Esophagus squamous epithelium (tissue), 5 donors: ENCODE results near the gene ZNF683. TPM values are rescaled to one million over a fixed set of nuclear protein-coding genes. Genes with fewer than 3 reads are reported as not detected.
"Not testable (repeated sequence)": the region's sequence is repeated elsewhere in the genome, so short reads cannot be mapped to it uniquely, and the experiment has no call there.

Experiments
- DNase-seq: peaks from one replicate; lab custom pipeline; 2025; lab: John Stamatoyannopoulos, UW
- H3K27ac ChIP-seq, 4 donors: fragments of 200-600 bp; sonication (generic); one replicate each; pipeline ENCODE4 v1.5.1; 2016 to 2019; ENCODE audit warnings: mild to moderate bottlenecking in 1 of 4
- H3K27me3 ChIP-seq, 4 donors: fragments of 200-600 bp; sonication (generic); 1 replicate in 3 of 4; 2 replicates in 1 of 4; pipeline versions ENCODE4 v1.5.1 to v1.6.0; 2017 to 2021; ENCODE audit warnings: antibody characterized with exemption in 1 of 4
- H3K36me3 ChIP-seq, 3 donors: fragments of 200-600 bp; sonication (generic); one replicate each; pipeline ENCODE4 v1.5.1; 2016 to 2019
- H3K4me1 ChIP-seq, 3 donors: fragments of 200-600 bp; sonication (generic); one replicate each; pipeline ENCODE4 v1.5.1; 2017 to 2019
- H3K4me3 ChIP-seq, 4 donors: fragments of 200-600 bp; sonication (generic); 1 replicate in 3 of 4; 2 replicates in 1 of 4; pipeline ENCODE4 v1.5.1; 2016 to 2019; ENCODE audit warnings: mild to moderate bottlenecking in 2 of 4, moderate library complexity in 1 of 4
- H3K9me3 ChIP-seq, 3 donors: fragments of 200-600 bp; sonication (generic); one replicate each; pipeline ENCODE4 v1.5.1; 2016 to 2019
- CTCF ChIP-seq, 6 experiments: fragments of 450-650 bp in 4 of 6; fragments of 200-600 bp in 2 of 6; sonication (generic) in 2 of 6; IDR thresholded peaks; one replicate each; pipeline ENCODE4 v1.5.1; 2016 to 2019; ENCODE audit warnings: antibody characterized with exemption in 6 of 6, mild to moderate bottlenecking in 4 of 6, moderate library complexity in 4 of 6
- POLR2A ChIP-seq, 4 donors: fragments of 450-650 bp; IDR thresholded peaks; one replicate each; pipeline ENCODE4 v1.6.1; 2017; ENCODE audit warnings: antibody characterized with exemption in 4 of 4, mild to moderate bottlenecking in 4 of 4, moderate library complexity in 3 of 4
- WGBS, 2 donors: methylation state at CpG; one replicate each; pipeline ENCODE4 v1.1.5; 2018; 5-methylcytosine and 5-hydroxymethylcytosine counted together
- intact Hi-C: fragments of 100-400 bp; cut with DNase I; formaldehyde crosslinking; loops from one replicate; pipeline ENCODE4 v1.15.0; 2022
- total RNA-seq, 4 donors: library from RNA; depleted of rRNA; stranded (reverse); fragments of >200 nt; gene quantifications; one replicate each; pipeline ENCODE4 v1.1.0, GENCODE V29; 2016
- donor health status: DM: yes; HTN: yes; CAD: no.

The ZNF683 gene
- total RNA-seq, 4 donors from 2014 or later, result 0.26 to 0.95 TPM; not detected in 2

- H3K27ac ChIP-seq, result no peak overlapping the region
- no peaks in the 10 kb centered on the region for H3K9me3 ChIP-seq
These were observed 2.5 kb upstream of the ZNF683 start for GRCh38 chr1:26375081-26375480.

GRCh38 chr1:26374361-26374760, 1.8 kb upstream of the ZNF683 start:
- peaks cover 0 to 12% (median 0%) of the 10 kb centered on the region in 4 donors for H3K27me3 ChIP-seq
- H3K27ac ChIP-seq, intact Hi-C loops, DNase-seq, H3K36me3 ChIP-seq, H3K9me3 ChIP-seq, H3K4me3 ChIP-seq: not testable (repeated sequence)
- WGBS, 2 donors, result 41 to 90% methylated on average over 1 to 2 of the region's 2 CpGs
- H3K4me1 ChIP-seq, result peaks cover 10 to 27% (median 14%) of the 10 kb centered on the region in 3 donors

More at GRCh38 chr1:26375081-26375480, 2.5 kb upstream of the ZNF683 start:
- no peak overlapping the region for H3K4me3 ChIP-seq
- DNase-seq, result no peak
- no peak for TF ChIP-seq POLR2A (IDR thresholded peaks at IDR 0.05)
- TF ChIP-seq CTCF (IDR thresholded peaks at IDR 0.05), result no peak
- peaks cover 10 to 27% (median 14%) of the 10 kb centered on the region in 3 donors for H3K4me1 ChIP-seq
- H3K27me3 ChIP-seq, result peaks cover 0 to 5% (median 0%) of the 10 kb centered on the region in 4 donors
- WGBS, 2 donors, result 59 to 67% methylated on average over 6 of the region's 6 CpGs
- H3K36me3 ChIP-seq, result no peaks in the 10 kb centered on the region
- intact Hi-C loops, result no loop called here

DNA sequence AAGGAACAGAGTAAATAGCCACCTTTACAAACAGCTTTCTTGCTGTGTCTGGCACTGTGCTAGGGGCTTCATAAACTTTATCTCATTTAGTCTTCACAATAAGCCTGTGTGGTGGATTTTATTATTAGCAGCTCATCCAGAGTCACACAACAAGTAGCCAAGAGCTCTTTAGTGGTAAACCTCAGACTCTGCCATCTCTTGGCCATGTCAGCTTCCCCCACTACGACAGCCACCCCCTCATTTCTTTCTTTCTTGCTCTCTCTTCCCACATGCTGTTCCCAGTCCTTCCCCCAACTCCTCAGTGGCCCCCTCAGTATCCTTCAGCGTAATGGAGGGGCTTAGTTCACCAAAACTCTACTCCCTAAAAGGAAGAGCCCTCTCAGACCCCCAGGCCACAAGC, 1.2 kb upstream of the ZNF683 start:
- no peak for DNase-seq
- no peaks in the 10 kb centered on the region for H3K9me3 ChIP-seq
- H3K27ac ChIP-seq, result no peak overlapping the region
- no peak for TF ChIP-seq CTCF (IDR thresholded peaks at IDR 0.05)
- TF ChIP-seq POLR2A (IDR thresholded peaks at IDR 0.05), result no peak
- 55 to 60% methylated on average over 2 of the region's 2 CpGs for WGBS, 2 donors
- peaks cover 9 to 26% (median 14%) of the 10 kb centered on the region in 3 donors for H3K4me1 ChIP-seq
- no peak overlapping the region for H3K4me3 ChIP-seq
- H3K36me3 ChIP-seq, result no peaks in the 10 kb centered on the region
- H3K27me3 ChIP-seq, result peaks cover 0 to 18% (median 0%) of the 10 kb centered on the region in 4 donors
- intact Hi-C loops, result no loop called here

DNA sequence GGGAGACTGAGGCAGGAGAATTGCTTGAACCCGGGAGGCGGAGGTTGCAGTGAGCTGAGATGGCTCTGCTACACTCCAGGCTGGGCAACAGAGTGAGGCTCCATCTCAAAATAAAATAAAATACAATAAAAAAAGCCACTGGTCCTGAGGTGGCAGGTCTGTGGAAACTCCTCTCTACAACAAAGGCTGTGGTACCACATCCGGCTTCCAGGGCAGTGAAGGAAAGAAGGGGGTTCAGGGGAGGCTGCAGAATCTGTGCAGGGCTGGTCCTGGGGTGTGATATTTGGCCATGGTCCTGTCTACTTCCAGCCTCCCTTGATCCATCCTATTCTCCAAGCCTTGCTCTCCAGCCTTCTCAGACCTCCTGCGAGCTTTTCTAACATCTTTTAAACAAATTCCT, 731 bp upstream of the ZNF683 start:
- H3K27me3 ChIP-seq, result peaks cover 0 to 23% (median 0%) of the 10 kb centered on the region in 4 donors
- H3K4me1 ChIP-seq, result peaks cover 4 to 21% (median 9%) of the 10 kb centered on the region in 3 donors
- intact Hi-C loops, result no loop called here
- no peaks in the 10 kb centered on the region for H3K36me3 ChIP-seq
- no peaks in the 10 kb centered on the region for H3K9me3 ChIP-seq
- whole genome bisulfite sequencing, 2 donors, result 80 to 93% methylated on average over 2 to 4 of the region's 4 CpGs
- TF ChIP-seq CTCF (IDR thresholded peaks at IDR 0.05), result no peak
- TF ChIP-seq POLR2A (IDR thresholded peaks at IDR 0.05), result no peak
- no peak overlapping the region for H3K4me3 ChIP-seq
- no peak overlapping the region for H3K27ac ChIP-seq
- no peak for DNase-seq

DNA sequence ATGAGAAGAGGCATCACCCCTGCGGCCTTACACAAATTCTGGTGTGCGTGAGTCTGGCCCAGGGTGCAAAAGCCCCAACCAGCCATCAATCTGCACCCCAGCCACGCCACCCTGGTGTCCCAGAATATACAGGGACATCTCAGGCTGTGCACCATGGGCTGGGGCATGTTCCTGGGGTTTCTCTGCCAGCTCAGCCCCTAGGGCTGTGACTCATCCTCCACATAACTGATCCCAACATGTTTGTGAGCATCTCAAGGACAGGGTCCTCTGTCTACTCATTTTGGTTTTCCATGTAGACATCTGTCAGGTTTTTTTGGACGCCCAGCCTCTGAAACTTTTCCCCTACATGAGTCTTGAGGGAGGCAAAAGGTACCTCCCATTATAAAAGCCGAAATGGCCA, 511 bp downstream of the ZNF683 start:
- DNase-seq, result no peak
- 43 to 73% methylated on average over 5 of the region's 5 CpGs for WGBS, 2 donors
- H3K9me3 ChIP-seq, result no peaks in the 10 kb centered on the region
- no peak overlapping the region for H3K27ac ChIP-seq
- TF ChIP-seq CTCF (IDR thresholded peaks at IDR 0.05) (no peak), POLR2A (IDR thresholded peaks at IDR 0.05) (no peak)
- H3K36me3 ChIP-seq, result no peaks in the 10 kb centered on the region
- peaks cover 0 to 33% (median 0%) of the 10 kb centered on the region in 4 donors for H3K27me3 ChIP-seq
- H3K4me1 ChIP-seq, result peaks cover 0 to 11% (median 3%) of the 10 kb centered on the region in 3 donors
- intact Hi-C loops, result no loop called here
- H3K4me3 ChIP-seq, result no peak overlapping the region
